Fibroblast of lung (primary cell): Measurements from ENCODE around the gene CMTM5. TPM values are rescaled to one million over a fixed set of nuclear protein-coding genes. Genes with fewer than 3 reads are reported as not detected.

Experiments
- DNase-seq, 2 donors: peaks; one replicate each; pipeline versions ENCODE4 v3.0.0 to v3.0.0-alpha.2; 2010; ENCODE audit warnings: low read depth in 2 of 2
- H2AFZ ChIP-seq: 2 replicates; pipeline ENCODE4 v1.5.1; 2012; ENCODE audit warnings: low read length, control low read depth, inconsistent platforms
- H3K27ac ChIP-seq: 2 replicates; pipeline ENCODE4 v1.5.1; 2011; ENCODE audit warnings: low read length, control low read depth; ENCODE audit not compliant: insufficient read depth
- H3K27me3 ChIP-seq: 2 replicates; pipeline ENCODE4 v1.5.1; 2011; ENCODE audit warnings: mild to moderate bottlenecking, low read length; ENCODE audit not compliant: control insufficient read depth, insufficient read depth
- H3K36me3 ChIP-seq: 2 replicates; pipeline ENCODE4 v1.5.1; 2011; ENCODE audit warnings: low read length; ENCODE audit not compliant: control insufficient read depth, insufficient read depth
- H3K4me1 ChIP-seq: 2 replicates; pipeline ENCODE4 v1.5.1; 2011; ENCODE audit warnings: low read length; ENCODE audit not compliant: control insufficient read depth, insufficient read depth; ENCODE audit errors: extremely low read depth
- H3K4me2 ChIP-seq: 2 replicates; pipeline ENCODE4 v1.5.1; 2011; ENCODE audit warnings: low read length, control low read depth; ENCODE audit not compliant: insufficient read depth; ENCODE audit errors: extremely low read depth
- H3K4me3 ChIP-seq, 4 experiments: fragments of 200-600 bp in 1 of 4; sonication (generic) in 1 of 4; replicated peaks in 1 of 4; 2 replicates each; pipeline ENCODE4 v1.5.1; 2011 to 2016; ENCODE audit warnings: low read length in 4 of 4, low read depth in 3 of 4, mild to moderate bottlenecking in 3 of 4, control low read depth in 2 of 4, inconsistent platforms in 1 of 4, mixed read lengths in 1 of 4; ENCODE audit not compliant: insufficient read depth in 1 of 4; ENCODE audit errors: control extremely low read depth in 1 of 4
- H3K79me2 ChIP-seq: 2 replicates; pipeline ENCODE4 v1.5.1; 2012; ENCODE audit warnings: mild to moderate bottlenecking, low read length, inconsistent platforms; ENCODE audit not compliant: control insufficient read depth, insufficient read depth
- H3K9ac ChIP-seq: 2 replicates; pipeline ENCODE4 v1.5.1; 2011; ENCODE audit warnings: mild to moderate bottlenecking, low read length, control low read depth; ENCODE audit not compliant: insufficient read depth
- H3K9me3 ChIP-seq: 2 replicates; pipeline ENCODE4 v1.5.1; 2012; ENCODE audit warnings: low read depth, low read length; ENCODE audit not compliant: control insufficient read depth, insufficient read depth
- H4K20me1 ChIP-seq: 2 replicates; pipeline ENCODE4 v1.5.1; 2011; ENCODE audit warnings: low read length; ENCODE audit not compliant: control insufficient read depth, insufficient read depth; ENCODE audit errors: extremely low read depth
- CTCF ChIP-seq, 2 donors: IDR thresholded peaks in 1 of 2; conservative IDR thresholded peaks in 1 of 2; 1 replicate in 1 of 2; 2 replicates in 1 of 2; pipeline ENCODE4 v1.5.1; 2011 to 2012; ENCODE audit warnings: low read length in 2 of 2, control low read depth in 1 of 2, inconsistent platforms in 1 of 2, low read depth in 1 of 2, mild to moderate bottlenecking in 1 of 2
- EZH2 ChIP-seq: IDR thresholded peaks from 2 replicates; pipeline ENCODE4 v1.5.1; 2012; ENCODE audit warnings: low read length, control low read depth, mild to moderate bottlenecking; ENCODE audit errors: missing control alignments
- polyA plus RNA-seq, 2 donors: library from polyadenylated mRNA; depleted of rRNA in 1 of 2; stranded (reverse) in 1 of 2; unstranded in 1 of 2; fragments of >200 nt; gene quantifications; 2 replicates each; pipeline ENCODE4 v1.2.1, GENCODE V29; 2011 to 2012; ENCODE audit warnings: missing spikeins in 1 of 2
- total RNA-seq: library from RNA; depleted of rRNA; stranded (reverse); fragments of >200 nt; gene quantifications from 2 replicates; pipeline ENCODE4 v1.2.1, GENCODE V29; 2014

Gene CMTM5
- total and polyA plus RNA-seq, 2 donors (not counting 1 experiment from before 2014, with no cell fraction given) = 0.08 to 0.33 TPM

GRCh38 chr14:23407516-23408306 is 30.9 kb downstream of the CMTM5 start, which contains the start of gene MYH6:
TSS of gene MYH6 (minus strand) at chr14:23408273. CDS start at chr14:23407223, 1,050 bp downstream.
- no peak within 1 kb of the TSS for H3K4me3 ChIP-seq
- no peak within 1 kb of the TSS for H3K27ac ChIP-seq
- peaks cover 6% of the 10 kb centered on the region for H3K27me3 ChIP-seq
- no peak within 1 kb of the TSS for H3K9ac ChIP-seq
- no peak within 1 kb of the TSS for H3K4me2 ChIP-seq
- DNase-seq = no peak
- no peaks in the 10 kb centered on the region for H3K79me2 ChIP-seq
- H3K4me1 ChIP-seq = no peaks in the 10 kb centered on the region
- H3K9me3 ChIP-seq = no peaks in the 10 kb centered on the region
- TF ChIP-seq CTCF (conservative IDR thresholded peaks at IDR 0.05 in 1 of 2, IDR thresholded peaks at IDR 0.05 in 1 of 2; ENCODE audit: low read depth in 1 of 2, low read length in 2 of 2) (no peak), EZH2 (no peak)
- no peaks in the 10 kb centered on the region for H4K20me1 ChIP-seq
- no peak within 1 kb of the TSS for H2AFZ ChIP-seq
- H3K36me3 ChIP-seq = no peaks in the 10 kb centered on the region

GRCh38 chr14:23408307-23408630 is 31.4 kb downstream of the CMTM5 start:
- Histone ChIP-seq H3K9me3 (no peaks in the 10 kb centered on the region), H4K20me1 (no peaks in the 10 kb centered on the region), H3K79me2 (no peaks in the 10 kb centered on the region), H3K27ac (no peak overlapping the region), H3K4me2 (no peak overlapping the region), H3K36me3 (no peaks in the 10 kb centered on the region), H3K27me3 (peaks cover 6% of the 10 kb centered on the region), H3K9ac (no peak overlapping the region), H2AFZ (no peak overlapping the region), H3K4me1 (no peaks in the 10 kb centered on the region), H3K4me3 (no peak overlapping the region)
- DNase-seq = no peak
- no peak for TF ChIP-seq EZH2
- no peak for TF ChIP-seq CTCF (conservative IDR thresholded peaks at IDR 0.05 in 1 of 2, IDR thresholded peaks at IDR 0.05 in 1 of 2; ENCODE audit: low read depth in 1 of 2, low read length in 2 of 2)

- H3K27me3 ChIP-seq = peaks cover 6% of the 10 kb centered on the region
- no peaks in the 10 kb centered on the region for H4K20me1 ChIP-seq
- no peaks in the 10 kb centered on the region for H3K4me1 ChIP-seq
- H3K27ac ChIP-seq = no peak overlapping the region
- H2AFZ ChIP-seq = no peak overlapping the region
- no peaks in the 10 kb centered on the region for H3K36me3 ChIP-seq
- no peak overlapping the region for H3K4me3 ChIP-seq
- no peak for TF ChIP-seq CTCF (conservative IDR thresholded peaks at IDR 0.05 in 1 of 2, IDR thresholded peaks at IDR 0.05 in 1 of 2; ENCODE audit: low read depth in 1 of 2, low read length in 2 of 2)
- H3K79me2 ChIP-seq = no peaks in the 10 kb centered on the region
- no peak overlapping the region for H3K4me2 ChIP-seq
- H3K9ac ChIP-seq = no peak overlapping the region
- no peak for DNase-seq
- H3K9me3 ChIP-seq = no peaks in the 10 kb centered on the region
These were observed 32.6 kb downstream of the CMTM5 start for GRCh38 chr14:23409475-23409874.
